ENCODE data around the gene AIPL1.

- TF ChIP-seq EP300 (IDR thresholded peaks at IDR 0.05) (no peak), POLR2A (IDR thresholded peaks at IDR 0.05) (no peak), CTCF (IDR thresholded peaks at IDR 0.05) (no peak), POLR2AphosphoS5 (IDR thresholded peaks at IDR 0.05) (no peak)
These were observed 53.9 kb downstream of the AIPL1 start for GRCh38 chr17:6380915-6381438.

All from upper lobe of left lung (tissue), 4 donors.